WTC11 (cell line): ENCODE data around the gene ICE2.

Experiments used
- AR ChIP-seq: fragments of 250-450 bp; sonication (Bioruptor Pico); IDR thresholded peaks from 2 replicates; pipeline ENCODE4 v1.9.0; 2021; ENCODE audit warnings: mild to moderate bottlenecking
- NFE2L1 ChIP-seq: sonication (generic); formaldehyde crosslinking; IDR thresholded peaks from 2 replicates; pipeline ENCODE4 v1.8.1; 2023; ENCODE audit warnings: missing genetic modification reagents
- ZNF416 ChIP-seq: fragments of 250-450 bp; sonication (Bioruptor Pico); IDR thresholded peaks from 2 replicates; pipeline ENCODE4 v1.9.0; 2021; ENCODE audit warnings: mild to moderate bottlenecking, inconsistent platforms
- TF ChIP-seq, protein P1 (sequence below): fragments of 200-600 bp; IDR thresholded peaks from 2 replicates; pipeline ENCODE4 v1.8.0; 2022; ENCODE audit warnings: antibody characterized with exemption
- TF ChIP-seq, protein P2 (sequence below): sonication (generic); formaldehyde crosslinking; IDR thresholded peaks from 2 replicates; pipeline ENCODE4 v1.8.0; 2023; ENCODE audit warnings: mild to moderate bottlenecking, missing genetic modification reagents

DNA sequence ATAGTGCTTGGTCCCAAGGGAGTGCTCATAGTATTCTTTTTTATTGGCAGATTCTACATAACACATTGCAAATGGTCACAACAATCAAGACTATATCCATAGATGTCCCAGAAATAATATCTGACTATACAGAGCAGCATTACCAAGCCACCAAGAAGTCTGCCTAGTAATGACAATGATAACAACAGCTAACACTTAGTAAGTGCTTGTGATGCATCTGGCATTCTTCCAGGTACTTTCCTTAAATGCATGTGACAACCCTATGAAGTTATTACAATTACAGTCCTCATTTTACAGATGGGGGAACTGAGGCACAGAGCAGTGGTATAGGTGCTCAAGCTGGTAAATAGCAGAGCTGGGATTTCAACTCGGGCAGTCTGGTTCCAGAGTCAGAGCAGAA, 49.6 kb upstream of the ICE2 start:
- TF ChIP-seq, protein P1, sequence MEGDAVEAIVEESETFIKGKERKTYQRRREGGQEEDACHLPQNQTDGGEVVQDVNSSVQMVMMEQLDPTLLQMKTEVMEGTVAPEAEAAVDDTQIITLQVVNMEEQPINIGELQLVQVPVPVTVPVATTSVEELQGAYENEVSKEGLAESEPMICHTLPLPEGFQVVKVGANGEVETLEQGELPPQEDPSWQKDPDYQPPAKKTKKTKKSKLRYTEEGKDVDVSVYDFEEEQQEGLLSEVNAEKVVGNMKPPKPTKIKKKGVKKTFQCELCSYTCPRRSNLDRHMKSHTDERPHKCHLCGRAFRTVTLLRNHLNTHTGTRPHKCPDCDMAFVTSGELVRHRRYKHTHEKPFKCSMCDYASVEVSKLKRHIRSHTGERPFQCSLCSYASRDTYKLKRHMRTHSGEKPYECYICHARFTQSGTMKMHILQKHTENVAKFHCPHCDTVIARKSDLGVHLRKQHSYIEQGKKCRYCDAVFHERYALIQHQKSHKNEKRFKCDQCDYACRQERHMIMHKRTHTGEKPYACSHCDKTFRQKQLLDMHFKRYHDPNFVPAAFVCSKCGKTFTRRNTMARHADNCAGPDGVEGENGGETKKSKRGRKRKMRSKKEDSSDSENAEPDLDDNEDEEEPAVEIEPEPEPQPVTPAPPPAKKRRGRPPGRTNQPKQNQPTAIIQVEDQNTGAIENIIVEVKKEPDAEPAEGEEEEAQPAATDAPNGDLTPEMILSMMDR = no peak
- TF ChIP-seq ZNF416 = no peak
- no peak for TF ChIP-seq NFE2L1
- no peak for TF ChIP-seq AR
- TF ChIP-seq, protein P2, sequence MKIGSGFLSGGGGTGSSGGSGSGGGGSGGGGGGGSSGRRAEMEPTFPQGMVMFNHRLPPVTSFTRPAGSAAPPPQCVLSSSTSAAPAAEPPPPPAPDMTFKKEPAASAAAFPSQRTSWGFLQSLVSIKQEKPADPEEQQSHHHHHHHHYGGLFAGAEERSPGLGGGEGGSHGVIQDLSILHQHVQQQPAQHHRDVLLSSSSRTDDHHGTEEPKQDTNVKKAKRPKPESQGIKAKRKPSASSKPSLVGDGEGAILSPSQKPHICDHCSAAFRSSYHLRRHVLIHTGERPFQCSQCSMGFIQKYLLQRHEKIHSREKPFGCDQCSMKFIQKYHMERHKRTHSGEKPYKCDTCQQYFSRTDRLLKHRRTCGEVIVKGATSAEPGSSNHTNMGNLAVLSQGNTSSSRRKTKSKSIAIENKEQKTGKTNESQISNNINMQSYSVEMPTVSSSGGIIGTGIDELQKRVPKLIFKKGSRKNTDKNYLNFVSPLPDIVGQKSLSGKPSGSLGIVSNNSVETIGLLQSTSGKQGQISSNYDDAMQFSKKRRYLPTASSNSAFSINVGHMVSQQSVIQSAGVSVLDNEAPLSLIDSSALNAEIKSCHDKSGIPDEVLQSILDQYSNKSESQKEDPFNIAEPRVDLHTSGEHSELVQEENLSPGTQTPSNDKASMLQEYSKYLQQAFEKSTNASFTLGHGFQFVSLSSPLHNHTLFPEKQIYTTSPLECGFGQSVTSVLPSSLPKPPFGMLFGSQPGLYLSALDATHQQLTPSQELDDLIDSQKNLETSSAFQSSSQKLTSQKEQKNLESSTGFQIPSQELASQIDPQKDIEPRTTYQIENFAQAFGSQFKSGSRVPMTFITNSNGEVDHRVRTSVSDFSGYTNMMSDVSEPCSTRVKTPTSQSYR = no peak
